ENCODE results near the gene CD300A.

Gene CD300A

DNA sequence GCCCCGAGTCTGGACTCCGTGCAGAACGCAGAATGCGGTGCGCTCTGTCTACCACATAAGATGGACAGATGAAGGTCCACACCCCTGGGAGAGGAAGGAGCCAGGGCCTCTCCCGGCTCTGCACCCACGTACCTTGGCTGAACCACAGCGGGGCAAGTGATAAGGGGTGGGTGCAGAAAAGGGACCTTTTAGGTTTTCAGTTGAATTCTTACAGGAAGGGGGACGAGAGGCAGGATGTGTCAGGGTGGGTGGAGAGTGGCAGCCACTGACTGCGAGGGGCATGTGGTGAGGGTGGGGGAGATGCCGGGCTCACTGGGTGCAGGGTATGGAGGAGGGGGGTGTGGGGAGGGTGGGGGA is 372 bp downstream of the CD300A start:
- no peak overlapping the region for H3K4me2 ChIP-seq (ENCODE audit: low read length)
- no peaks in the 10 kb centered on the region for H3K79me2 ChIP-seq (ENCODE audit: low read length)
- TF ChIP-seq, protein P1, sequence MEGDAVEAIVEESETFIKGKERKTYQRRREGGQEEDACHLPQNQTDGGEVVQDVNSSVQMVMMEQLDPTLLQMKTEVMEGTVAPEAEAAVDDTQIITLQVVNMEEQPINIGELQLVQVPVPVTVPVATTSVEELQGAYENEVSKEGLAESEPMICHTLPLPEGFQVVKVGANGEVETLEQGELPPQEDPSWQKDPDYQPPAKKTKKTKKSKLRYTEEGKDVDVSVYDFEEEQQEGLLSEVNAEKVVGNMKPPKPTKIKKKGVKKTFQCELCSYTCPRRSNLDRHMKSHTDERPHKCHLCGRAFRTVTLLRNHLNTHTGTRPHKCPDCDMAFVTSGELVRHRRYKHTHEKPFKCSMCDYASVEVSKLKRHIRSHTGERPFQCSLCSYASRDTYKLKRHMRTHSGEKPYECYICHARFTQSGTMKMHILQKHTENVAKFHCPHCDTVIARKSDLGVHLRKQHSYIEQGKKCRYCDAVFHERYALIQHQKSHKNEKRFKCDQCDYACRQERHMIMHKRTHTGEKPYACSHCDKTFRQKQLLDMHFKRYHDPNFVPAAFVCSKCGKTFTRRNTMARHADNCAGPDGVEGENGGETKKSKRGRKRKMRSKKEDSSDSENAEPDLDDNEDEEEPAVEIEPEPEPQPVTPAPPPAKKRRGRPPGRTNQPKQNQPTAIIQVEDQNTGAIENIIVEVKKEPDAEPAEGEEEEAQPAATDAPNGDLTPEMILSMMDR (IDR thresholded peaks at IDR 0.05; ENCODE audit: low read depth, low read length): no peak
- TF ChIP-seq EZH2phosphoT487 (IDR thresholded peaks at IDR 0.05; ENCODE audit: low read depth): no peak
- H2AFZ ChIP-seq (ENCODE audit: low read depth, low read length): no peak overlapping the region
- H3K36me3 ChIP-seq (replicated peaks; ENCODE audit: low read depth, low read length): no peaks in the 10 kb centered on the region
- H3K27me3 ChIP-seq (ENCODE audit: low read depth, low read length): peaks cover 7% of the 10 kb centered on the region; the same call in 1 of the 2 replicates
- H3K9me3 ChIP-seq (ENCODE audit: insufficient read depth, low read length): no peaks in the 10 kb centered on the region
- H3K4me1 ChIP-seq (ENCODE audit: low read length): peaks cover 24% of the 10 kb centered on the region
- no peak overlapping the region for H3K4me3 ChIP-seq (ENCODE audit: low read length)
- H3K9ac ChIP-seq (ENCODE audit: low read length): no peak overlapping the region
- no peaks in the 10 kb centered on the region for H4K20me1 ChIP-seq (ENCODE audit: insufficient read depth, low read length)
- H3K27ac ChIP-seq (ENCODE audit: low read length): no peak overlapping the region

DNA sequence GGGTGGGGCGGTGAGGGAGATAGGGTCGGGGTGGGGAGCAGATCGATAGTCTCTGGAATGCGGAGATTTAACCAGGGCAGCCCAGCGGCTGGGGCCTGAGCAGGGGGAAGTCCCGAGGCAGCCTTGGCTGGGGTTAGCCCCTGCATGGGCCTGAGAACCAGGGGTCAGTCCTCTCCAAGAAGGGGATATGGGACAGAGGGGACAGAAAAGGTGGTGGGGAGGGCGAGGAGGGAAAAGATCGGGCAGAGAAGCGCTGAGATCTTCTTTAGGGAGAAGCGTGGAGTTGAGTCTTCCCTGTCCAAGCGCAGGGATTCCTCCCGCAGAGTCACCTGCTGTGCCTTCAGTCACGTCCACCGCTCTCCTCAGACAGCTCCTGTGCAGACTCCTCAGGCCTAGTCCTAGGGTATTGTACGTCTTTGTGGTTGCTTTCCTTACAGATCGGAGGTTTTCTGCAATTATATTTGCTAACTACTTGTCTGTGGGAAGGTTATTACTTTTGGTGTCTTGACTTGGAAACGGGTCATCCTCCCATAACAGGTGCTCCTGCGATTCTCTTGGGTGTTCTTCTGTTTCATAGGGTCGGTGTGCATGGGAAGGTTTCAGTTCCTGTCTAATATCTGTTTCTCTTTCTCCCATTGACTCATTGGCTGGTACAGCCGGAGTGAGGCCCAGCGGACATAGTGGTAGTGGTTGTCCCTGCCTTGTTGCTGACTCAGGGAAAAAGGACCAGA is 952 bp downstream of the CD300A start:
- H4K20me1 ChIP-seq (ENCODE audit: insufficient read depth, low read length): no peaks in the 10 kb centered on the region
- H3K9me3 ChIP-seq (ENCODE audit: insufficient read depth, low read length): no peaks in the 10 kb centered on the region
- H3K27me3 ChIP-seq (ENCODE audit: low read depth, low read length): peaks cover 7% of the 10 kb centered on the region; the same call in 1 of the 2 replicates
- no peak overlapping the region for H2AFZ ChIP-seq (ENCODE audit: low read depth, low read length)
- peak overlapping the region; percentile 76 for H3K4me2 ChIP-seq (ENCODE audit: low read length)
- TF ChIP-seq, protein P1 (IDR thresholded peaks at IDR 0.05; ENCODE audit: low read depth, low read length): no peak
- no peak for TF ChIP-seq EZH2phosphoT487 (IDR thresholded peaks at IDR 0.05; ENCODE audit: low read depth)
- H3K27ac ChIP-seq (ENCODE audit: low read length): peak overlapping the region; percentile 31; the same call in 1 of the 2 replicates
- no peaks in the 10 kb centered on the region for H3K79me2 ChIP-seq (ENCODE audit: low read length)
- H3K4me3 ChIP-seq (ENCODE audit: low read length): peak overlapping the region; percentile 58
- no peaks in the 10 kb centered on the region for H3K36me3 ChIP-seq (replicated peaks; ENCODE audit: low read depth, low read length)
- H3K9ac ChIP-seq (ENCODE audit: low read length): no peak overlapping the region
- H3K4me1 ChIP-seq (ENCODE audit: low read length): peaks cover 24% of the 10 kb centered on the region

DNA sequence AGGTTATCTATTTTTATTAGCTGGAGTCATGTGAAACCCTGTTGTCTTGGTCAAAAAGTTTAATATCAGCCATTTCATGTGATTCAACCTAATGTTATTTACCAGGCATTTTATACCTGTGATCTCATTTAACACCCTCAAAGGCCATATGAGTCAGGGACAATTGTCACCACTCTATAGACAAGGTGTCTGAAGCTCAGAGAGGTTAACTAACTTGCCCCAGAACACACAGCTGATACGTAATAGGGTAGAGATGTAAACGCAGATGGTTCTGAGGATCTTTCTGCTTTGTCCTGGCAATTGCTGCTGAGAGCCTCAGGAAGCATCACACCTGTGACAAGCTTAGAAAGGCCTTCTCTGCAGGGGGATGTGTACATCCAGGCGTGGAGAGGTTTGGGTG is 4.9 kb downstream of the CD300A start:
- Histone ChIP-seq H4K20me1 (ENCODE audit: insufficient read depth, low read length) (no peaks in the 10 kb centered on the region), H3K4me2 (ENCODE audit: low read length) (no peak overlapping the region), H3K9ac (ENCODE audit: low read length) (no peak overlapping the region), H3K79me2 (ENCODE audit: low read length) (no peaks in the 10 kb centered on the region), H3K27me3 (ENCODE audit: low read depth, low read length) (peaks cover 7% of the 10 kb centered on the region; the same call in 1 of the 2 replicates), H3K36me3 (replicated peaks; ENCODE audit: low read depth, low read length) (no peaks in the 10 kb centered on the region), H3K27ac (ENCODE audit: low read length) (no peak overlapping the region), H3K4me1 (ENCODE audit: low read length) (peaks cover 12% of the 10 kb centered on the region), H3K9me3 (ENCODE audit: insufficient read depth, low read length) (peaks cover 11% of the 10 kb centered on the region; the same call in 1 of the 2 replicates), H3K4me3 (ENCODE audit: low read length) (no peak overlapping the region), H2AFZ (ENCODE audit: low read depth, low read length) (no peak overlapping the region)
- TF ChIP-seq, protein P1 (IDR thresholded peaks at IDR 0.05; ENCODE audit: low read depth, low read length): no peak
- no peak for TF ChIP-seq EZH2phosphoT487 (IDR thresholded peaks at IDR 0.05; ENCODE audit: low read depth)

DNA sequence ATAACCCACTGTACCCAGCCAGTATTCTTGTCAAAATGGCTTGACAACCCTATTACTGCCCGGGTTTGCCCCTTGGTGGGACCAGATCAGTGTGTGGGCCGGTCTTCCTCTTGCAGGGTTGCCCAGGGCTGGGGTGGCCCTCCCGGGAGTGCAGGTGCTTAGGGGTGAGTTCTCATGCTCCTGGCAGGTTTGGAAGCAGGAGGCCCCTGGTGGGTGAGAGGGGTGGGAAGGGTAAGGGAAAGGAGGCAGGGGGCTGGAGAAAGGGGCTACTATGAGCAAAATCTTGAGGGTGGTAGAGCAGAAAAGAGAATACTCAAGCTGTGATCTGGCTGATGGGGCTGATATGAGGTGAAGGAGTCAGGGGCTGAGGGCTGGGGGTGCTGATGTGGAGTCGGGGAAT is 6.5 kb downstream of the CD300A start:
- H3K4me2 ChIP-seq (ENCODE audit: low read length): no peak overlapping the region

More for the DNA sequence above, 6.5 kb downstream of the CD300A start:
- Histone ChIP-seq H2AFZ (ENCODE audit: low read depth, low read length) (no peak overlapping the region), H3K27me3 (ENCODE audit: low read depth, low read length) (peaks cover 7% of the 10 kb centered on the region; the same call in 1 of the 2 replicates), H4K20me1 (ENCODE audit: insufficient read depth, low read length) (no peaks in the 10 kb centered on the region), H3K79me2 (ENCODE audit: low read length) (no peaks in the 10 kb centered on the region), H3K4me3 (ENCODE audit: low read length) (no peak overlapping the region), H3K4me1 (ENCODE audit: low read length) (peaks cover 3% of the 10 kb centered on the region; the same call in 1 of the 2 replicates), H3K9me3 (ENCODE audit: insufficient read depth, low read length) (peaks cover 11% of the 10 kb centered on the region; the same call in 1 of the 2 replicates), H3K27ac (ENCODE audit: low read length) (no peak overlapping the region), H3K36me3 (replicated peaks; ENCODE audit: low read depth, low read length) (no peaks in the 10 kb centered on the region), H3K9ac (ENCODE audit: low read length) (no peak overlapping the region)
- TF ChIP-seq, protein P1 (IDR thresholded peaks at IDR 0.05; ENCODE audit: low read depth, low read length): no peak
- TF ChIP-seq EZH2phosphoT487 (IDR thresholded peaks at IDR 0.05; ENCODE audit: low read depth): no peak
